ENCODE results near the gene DKKL1.
"Not testable (repeated sequence)": the region's sequence is repeated elsewhere in the genome, so short reads cannot be mapped to it uniquely, and the experiment has no call there.

The DKKL1 gene

DNA sequence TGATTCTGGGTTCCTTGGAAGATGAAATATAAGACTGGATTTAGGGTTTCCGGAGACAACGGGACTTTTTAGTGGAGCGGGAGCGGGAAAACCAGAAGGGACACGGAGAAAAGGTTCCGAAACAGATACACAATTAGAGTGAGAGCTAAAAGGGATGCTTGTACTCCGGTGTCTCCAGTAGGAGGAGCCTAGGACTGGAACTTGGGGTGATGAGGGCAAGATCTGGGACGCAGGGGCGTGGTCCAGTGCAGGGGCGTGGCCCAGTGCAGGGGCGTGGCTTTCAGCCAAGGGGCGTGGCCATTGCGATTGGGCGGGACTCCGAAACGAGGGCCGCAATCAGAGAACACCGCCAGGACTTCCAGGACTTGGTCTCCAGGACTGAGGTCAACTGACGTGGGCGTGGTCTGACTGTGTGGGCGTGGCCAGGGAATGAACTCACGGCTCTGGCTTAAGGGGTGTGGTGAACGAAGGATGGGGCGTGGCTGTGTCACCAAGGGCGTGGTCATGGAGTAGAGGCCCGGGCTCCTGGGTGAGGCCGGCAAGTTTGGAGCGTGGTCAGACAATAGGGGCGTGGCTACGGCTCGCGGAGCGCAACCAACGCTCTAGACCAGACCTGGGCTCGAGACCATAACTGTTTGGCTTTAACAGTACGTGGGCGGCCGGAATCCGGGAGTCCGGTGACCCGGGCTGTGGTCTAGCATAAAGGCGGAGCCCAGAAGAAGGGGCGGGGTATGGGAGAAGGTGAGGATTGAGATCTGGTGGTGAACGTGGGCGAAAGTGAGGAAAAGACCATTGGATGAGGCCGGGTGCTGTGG is at the start of gene DKKL1:
Gene DKKL1 (plus strand): TSS at position 610 of the 815 bp plus-strand sequence. CDS start 122 bp downstream, at position 732.
- no peak for DNase-seq

DNA sequence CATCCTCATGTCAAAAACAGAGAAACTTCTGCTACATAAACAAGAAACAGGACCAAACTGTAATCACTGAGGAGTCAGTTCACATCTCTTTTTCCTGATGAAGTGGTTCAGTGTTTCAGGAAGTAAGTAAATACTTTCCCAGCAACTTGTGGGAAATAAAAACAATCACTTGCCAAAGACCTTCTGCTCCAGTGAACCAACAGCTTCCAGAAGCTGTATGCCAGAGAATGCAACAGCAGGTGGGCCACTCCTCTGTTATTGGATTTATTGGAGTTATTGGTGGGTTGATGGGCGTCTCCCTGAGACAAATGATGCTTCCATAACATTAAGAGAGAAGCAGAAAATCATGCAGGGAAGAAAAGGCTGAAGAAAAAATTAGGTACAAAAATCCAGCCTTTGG is 48.6 kb upstream of the DKKL1 start:
- no peak for DNase-seq

DNA sequence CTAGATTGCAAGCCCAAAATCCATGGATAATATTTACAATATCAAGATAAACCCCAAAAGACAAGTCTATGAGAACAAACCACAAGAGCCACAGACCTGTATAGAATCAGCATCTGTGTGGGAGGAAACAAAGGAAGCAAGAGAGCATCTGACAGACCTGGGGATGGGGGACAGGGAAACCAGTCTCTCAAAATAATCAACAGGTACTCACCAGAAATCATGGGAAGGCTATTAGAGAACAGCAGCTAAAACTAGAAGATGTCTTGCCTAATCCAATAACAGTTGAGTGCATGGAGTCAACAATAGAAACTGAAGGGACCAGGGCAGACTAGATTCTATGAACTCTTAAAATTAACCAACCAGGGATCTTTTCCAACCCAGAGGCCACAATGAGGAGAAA is 47.4 kb upstream of the DKKL1 start:
- no peak for DNase-seq

DNA sequence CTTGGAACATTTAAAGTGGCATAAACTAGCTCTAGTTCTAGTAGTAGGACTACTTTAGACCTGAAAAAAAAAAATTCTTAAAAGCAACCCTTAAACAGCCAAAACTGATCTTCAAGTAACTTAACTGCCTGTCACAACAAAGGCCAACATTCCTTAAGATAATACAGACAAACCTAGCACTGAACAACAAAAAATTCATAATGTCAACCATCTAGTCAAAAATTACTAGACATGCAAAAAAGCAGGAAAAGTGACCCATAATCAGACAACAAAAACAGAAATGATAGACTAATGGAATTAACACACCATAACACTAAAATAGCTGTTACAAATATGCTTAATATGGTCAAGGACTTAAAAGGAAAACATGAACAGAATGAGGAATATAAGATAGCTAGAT is 45.4 kb upstream of the DKKL1 start:
- DNase-seq: no peak

DNA sequence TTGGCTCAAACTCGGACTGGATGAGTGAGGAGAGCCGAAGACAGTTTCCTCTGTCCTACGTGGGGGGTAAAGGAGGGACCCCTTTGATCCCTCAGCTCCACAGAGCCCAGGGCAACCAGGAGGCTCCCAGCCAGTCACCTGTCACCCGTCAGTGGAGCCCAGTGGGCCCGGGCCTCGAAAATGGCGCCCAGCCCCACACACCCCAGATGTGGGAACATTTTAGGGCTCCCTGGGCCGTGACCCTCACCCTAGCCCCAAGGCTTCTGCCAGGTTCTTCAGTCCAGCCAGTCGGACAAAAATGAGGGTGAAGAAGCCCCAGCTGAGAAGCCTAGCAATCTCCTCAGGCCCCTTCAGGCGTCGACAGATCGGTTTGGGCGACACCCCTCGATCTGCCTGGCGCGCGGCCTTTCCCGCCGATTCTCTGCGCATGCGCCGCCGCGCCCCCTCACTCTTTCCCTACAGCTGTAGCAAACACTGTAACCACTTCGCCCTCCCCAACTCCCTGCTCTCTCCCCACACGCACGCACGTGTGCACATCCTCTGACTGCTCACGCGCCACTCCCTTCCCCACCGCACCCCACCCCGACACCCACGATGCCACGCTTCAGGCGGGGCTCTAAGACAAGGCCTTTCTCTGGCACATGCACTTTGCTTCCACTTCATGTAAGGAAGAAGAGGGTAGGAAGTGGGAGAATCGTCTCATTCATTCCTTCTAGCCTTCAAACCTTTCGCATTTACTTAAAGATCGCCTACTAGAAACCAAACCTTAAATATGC is 38.7 kb upstream of the DKKL1 start, which contains the start of gene SLC6A16:
Gene SLC6A16 (minus strand): TSS at position 391 of the 776 bp plus-strand sequence. CDS start 13,844 bp downstream, outside the sequence.
- no peak for DNase-seq

DNA sequence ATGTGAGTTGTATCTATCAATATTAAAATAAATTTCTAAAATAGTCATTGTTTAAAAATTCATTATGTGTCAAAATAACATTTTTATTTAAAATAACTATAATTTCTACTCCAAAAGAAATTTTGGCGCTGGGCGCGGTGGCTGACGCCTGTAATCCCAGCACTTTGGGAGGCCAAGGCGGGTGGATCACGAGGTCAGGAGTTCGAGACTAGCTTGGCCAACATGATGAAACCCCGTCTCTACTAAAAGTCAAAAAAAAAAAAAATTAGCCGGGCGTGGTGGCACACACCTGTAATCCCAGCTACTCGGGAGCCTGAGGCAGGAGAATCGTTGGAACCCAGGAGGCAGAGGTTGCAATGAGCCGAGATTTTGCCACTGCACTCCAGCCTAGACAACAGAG is 37.9 kb upstream of the DKKL1 start:
- not testable (repeated sequence) for DNase-seq

DNA sequence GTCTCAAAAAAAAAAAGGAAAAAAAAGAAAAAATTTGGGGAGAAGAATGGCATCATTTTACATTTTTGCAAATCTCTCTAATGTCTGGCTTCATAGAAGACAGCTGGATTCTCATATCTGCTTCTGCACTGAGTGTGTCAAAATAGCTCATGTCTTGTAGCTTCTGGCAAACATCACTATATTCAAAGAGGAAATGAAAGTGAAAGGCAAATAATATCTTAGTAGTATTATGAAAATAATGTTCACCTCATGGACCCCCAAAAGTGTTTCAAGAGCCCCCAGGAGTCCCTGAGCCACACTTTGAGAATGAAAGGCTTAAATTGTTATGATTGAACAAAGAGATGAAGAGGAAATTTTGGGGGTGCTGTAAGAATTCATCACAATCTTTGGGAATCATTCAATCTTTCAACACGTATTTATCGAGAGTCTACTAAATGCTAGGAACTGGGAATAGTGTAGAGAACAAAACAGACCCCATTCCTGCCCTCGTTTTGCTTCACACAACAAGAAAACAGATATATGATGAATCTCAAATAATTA is 37.4 kb upstream of the DKKL1 start:
- no peak for DNase-seq

DNA sequence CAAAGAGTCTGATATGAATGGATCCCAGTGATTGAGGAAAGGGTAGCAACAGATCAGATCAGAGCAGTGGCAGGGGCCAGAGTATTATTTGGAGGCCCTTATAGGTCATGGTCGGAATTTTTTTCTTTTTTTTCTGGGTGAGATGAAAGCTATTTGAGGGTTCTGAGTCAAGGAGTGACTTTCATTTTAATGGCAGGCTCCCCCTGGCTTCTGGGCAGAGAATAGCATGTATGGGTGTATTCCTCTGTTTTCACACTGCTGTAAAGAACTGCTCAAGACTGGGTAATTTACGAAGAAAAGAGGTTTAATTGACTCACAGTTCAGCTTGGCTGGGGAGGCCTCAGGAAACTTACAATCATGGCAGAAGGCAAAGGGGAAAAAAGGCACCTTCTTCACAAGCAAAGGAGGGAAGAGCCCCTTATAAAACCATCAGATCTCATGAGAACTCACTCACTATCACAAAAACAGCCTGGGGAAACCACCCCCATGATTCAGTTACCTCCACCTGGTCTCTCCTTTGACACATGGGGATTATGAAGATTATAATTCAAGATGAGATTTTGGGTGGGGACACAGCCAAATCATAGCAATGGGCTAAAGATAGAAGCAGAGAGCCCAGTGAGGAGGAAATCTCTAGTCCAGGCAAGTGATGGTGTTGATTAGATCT is 35.7 kb upstream of the DKKL1 start:
- no peak for DNase-seq

DNA sequence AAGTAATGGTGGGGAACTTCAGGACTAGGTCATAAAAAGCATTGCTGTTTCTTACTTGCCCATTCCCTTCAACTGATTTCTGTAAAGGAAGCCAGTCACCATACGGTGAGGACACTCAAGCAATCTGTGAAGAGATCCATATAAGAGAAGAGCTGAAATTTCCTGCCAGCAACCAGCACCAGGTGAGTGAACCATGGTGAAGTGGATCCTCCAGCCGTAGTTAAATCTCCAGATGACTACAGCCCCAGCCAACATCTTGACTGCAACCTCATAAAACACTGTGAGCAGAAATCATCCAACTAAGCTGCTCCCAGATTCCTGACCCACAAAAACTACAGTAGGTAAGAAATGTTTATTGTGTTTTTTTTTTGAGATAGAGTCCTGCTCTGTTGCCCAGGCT is 34.9 kb upstream of the DKKL1 start:
- no peak for DNase-seq

DNA sequence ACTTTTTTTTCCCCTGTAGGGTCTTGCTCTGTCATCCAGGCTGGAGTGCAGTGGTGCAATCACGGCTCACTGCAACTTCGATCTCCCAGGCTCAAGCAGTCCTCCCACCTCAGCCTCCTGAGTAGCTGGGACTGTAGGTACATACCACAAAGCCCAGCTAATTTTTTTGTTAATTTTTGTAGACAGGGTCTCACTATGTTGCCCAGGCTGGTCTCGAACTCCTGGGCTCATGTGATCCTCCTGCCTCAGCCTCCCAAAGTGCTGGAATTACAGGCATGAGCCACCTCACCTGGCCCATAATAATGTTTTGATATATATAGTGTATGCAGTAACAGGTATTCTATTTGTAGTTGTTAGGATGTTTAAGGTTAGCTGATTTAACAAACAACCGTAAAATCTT is 32.5 kb upstream of the DKKL1 start:
- DNase-seq: not testable (repeated sequence)

DNA sequence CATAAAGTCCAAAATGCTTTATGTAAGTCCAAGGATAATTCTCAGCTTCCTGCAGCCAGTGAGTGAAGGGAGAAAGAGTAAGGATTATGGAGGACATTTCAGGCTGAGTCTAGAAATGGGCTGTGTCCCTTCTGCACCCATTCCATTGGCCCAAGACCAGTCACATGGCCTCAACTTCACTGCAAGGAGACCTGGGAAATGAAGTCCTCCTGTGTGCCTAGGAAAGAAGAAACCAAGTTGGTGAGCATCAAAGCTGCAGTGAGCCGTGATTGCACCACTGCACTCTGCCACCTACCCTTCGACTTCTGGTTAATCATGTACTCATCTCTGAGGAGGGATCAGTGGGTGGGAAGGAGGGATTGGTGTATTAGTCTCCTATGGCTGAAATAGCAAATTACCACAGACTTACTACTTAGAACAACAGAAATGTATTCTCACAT is 32.0 kb upstream of the DKKL1 start:
- DNase-seq: no peak

DNA sequence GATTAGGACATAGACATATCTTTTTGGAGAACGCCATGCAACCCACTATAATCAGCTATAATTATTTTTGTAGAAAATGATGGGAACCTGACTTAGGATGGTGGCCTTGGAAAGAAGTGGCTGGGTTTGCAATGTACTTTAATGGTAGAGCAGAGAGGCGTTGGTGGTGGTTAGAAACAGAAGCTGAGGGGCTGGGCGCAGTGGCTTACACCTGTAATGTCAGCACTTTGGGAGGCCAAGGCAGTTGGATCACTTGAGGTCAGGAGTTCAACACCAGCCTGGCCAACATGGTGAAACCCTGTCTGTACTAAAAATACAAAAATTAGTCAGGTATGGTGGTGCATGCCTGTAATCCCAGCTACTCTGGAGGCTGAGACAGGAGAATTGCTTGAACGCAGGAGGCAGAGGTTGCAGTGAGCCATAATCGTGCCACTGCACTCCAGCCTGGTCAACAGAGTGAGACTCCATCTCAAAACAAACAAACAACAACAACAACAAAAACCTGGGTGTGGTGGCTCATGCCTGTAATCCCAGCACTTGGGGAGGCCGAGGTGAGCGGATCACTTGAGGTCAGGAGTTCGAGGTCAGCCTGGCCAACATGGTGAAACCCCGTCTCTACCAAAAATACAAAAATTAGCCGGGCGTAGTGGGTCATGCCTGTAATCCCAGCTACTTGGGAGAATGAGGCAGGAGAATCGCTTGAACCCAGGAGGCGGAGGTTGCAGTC is 30.8 kb upstream of the DKKL1 start:
- not testable (repeated sequence) for DNase-seq

DNA sequence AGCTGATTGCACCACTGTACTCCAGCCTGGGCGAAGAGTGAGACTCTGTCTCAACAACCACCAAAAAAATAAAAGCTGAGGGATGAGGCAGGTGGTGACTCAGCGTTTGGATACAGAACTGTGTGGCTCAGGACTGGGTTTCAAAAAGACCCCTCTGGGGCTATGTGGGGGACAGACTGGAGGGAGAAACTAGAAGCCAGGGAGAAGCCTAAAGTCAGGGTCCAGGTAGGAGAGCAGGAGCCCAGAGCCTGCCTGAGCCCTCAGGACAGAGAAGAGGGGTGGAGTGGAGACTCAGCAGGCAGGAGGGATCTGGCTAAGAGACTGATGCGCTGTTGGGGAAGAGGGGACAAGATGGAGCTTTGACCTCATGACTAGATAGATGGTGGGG is 30.3 kb upstream of the DKKL1 start:
- DNase-seq: no peak

DNA sequence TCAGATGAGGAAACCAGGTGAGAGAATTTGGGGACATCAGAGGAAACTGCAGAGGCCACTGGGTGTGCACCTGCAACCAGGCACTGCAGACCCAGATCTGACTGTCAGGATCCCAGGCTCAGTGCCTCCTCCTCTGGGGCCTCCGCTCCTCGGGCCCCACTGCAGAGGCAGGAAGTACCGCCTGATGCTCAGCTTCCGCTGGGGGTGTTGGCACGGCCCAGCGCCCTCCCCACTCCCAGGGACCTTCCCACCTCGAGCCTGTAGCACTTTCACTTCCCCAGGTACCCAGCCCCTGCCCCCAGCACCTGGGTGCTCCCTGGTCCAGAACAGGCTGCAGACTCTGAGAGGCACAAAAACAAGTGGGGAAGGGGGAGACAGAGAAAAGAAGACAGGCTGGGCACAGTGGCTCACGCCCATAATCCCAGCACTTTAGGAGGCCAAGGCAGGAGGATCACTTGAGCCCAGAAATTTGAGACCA is 29.8 kb upstream of the DKKL1 start:
- no peak for DNase-seq

DNA sequence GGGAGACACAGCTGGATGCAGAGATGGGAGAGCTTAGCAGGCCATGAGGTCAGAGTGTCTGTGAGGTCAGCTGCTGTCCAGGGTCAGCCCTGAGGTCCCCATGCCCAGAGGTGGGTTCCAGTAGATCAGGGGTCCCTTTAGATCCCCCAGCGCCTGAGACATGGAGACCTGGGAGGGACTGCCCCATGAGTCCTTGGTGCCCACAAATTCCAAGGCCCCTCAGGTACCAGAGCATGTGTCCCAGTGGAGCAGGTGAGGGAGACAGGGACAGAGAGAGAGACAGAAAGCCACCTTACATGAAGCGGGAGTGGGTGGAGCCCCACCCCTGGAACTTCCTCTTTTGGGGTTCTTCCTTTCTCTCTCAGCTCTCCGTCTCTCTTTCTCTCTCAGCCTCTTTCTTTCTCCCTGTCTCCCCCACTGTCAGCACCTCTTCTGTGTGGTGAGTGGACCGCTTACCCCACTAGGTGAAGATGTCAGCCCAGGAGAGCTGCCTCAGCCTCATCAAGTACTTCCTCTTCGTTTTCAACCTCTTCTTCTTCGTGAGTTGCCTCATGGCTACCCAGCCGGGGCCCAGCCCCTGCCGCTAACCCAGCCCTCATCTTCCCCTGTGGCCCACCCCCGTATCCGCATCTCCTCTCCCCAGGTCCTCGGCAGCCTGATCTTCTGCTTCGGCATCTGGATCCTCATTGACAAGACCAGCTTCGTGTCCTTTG is 28.4 kb upstream of the DKKL1 start, which contains the start of gene CD37:
Gene CD37 (plus strand): TSS at position 336 of the 713 bp plus-strand sequence. CDS start 135 bp downstream, at position 471.
- no peak for DNase-seq

DNA sequence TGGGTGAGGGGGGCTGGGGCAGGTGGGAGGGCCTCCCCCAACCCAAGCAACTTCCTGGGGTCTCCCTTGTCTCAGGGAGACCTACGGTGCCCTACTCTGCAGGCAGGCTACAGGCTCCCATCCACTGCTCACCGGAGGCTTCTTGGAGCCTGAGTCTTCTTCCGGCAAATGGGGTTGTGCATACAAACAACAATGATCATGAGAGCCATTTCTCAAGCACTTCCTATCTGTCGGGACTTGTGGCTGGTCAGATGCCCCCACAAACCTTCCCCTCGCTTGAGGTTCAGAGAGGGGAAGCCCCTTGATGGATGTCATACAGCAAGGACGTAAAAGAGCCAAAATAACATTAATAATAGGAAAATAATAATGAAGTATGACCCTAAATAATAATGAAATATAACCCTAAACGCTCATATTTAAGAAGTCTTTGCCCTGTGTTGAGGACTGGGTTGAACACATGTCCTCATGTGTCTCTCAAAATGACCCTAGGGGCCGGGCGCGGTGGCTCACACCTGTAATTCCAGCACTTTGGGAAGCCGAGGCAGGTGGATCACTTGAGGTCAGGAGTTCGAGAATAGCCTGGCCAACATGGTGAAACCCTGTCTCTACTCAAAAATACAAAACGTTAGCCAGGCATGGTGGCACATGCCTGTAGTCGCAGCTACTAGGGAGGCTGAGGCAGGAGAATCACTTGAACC is 27.7 kb upstream of the DKKL1 start:
- no peak for DNase-seq

DNA sequence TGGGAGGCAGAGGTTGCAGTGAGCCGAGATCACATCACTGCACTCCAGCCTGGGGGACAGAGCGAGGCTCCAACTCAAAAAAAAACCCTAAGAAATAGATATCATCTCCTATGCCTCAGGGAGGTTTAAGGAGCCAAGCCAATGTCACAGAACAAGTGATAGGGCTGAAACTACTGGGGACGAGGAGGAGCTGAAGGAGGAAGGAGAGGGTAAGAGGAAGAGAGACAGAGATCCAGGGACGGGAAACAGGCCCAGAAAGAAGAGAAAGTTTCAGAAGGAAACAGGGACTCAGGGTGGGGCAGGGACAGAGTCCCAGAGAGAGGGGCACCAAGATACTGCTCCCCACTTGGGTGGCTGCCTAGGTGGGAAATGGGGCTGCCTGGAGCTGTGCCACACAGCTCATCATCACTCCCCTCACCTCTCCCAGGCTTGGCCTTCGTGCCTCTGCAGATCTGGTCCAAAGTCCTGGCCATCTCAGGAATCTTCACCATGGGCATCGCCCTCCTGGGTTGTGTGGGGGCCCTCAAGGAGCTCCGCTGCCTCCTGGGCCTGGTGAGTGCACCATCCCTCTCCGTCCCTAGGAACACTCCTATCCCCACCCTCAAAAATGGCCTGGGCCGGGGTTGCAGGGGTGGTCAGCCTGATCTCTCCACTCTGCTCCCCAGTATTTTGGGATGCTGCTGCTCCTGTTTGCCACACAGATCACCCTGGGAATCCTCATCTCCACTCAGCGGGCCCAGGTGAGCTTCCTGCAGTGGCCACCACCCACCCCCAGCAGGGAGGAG is 27.0 kb upstream of the DKKL1 start:
- no peak for DNase-seq

DNA sequence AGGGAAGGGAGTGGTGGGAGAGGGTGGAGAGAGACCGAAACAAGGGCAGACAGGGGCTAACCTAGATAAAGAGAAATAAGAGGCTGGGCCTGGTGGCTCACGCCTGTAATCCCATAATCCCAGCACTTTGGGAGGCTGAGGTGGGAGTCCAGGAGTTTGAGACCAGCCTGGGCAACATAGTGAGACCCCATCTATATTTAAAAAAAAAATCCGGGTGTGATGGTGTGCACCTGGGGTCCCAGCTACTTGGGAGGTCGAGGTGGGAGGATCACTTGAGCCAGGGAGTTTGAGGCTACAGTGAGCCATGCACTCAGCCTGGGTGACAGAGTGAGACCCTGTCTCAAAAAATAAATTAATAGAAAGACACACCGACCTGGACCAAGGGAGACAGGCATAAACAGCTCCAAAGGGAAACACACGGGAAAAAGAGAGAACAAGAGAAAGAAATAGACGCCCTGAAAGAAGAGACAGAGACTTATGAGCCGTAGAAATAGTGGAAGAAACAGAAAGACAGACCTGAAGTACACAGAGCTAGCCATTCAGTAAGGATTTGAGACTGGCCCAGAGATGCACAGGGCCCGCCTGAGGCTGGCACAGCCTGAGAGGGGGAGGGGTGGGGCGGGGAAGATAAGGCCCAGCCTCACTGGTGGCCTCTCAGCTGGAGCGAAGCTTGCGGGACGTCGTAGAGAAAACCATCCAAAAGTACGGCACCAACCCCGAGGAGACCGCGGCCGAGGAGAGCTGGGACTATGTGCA is 26.2 kb upstream of the DKKL1 start:
- no peak for DNase-seq

DNA sequence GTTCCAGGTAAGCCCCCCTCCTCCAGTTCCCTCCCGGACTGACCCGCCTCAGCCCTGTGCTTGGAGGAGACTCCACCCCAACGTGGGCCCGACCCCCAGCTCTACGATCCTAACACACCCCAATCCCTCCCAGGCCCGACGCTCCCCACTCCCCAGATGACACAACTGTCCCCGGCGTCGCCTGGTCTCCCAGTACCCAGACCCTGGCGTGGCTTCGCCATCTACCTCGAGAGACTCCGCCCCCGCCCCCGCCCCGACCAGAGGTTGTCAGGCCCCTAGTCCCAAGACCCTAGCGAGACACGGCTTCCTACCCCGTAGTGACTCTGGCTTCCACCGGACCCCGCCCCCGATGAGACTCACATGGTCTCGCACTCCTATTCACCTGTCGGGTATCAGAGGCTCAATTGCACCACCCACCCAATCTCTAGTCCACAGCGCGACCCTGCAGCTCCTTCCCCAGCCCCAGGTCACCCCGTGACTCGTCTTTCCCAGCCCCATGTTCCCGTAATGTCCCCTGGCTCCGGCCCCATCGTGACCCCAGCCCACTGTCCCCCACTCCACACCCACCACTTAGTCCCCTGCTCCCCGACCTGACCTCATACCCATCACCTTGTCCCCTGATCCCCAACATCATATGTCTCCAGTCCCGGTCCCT is 25.5 kb upstream of the DKKL1 start:
- no peak for DNase-seq
